A673 (cell line): ENCODE data around the gene UBA1.

ENCODE experiments used
- EZH2 ChIP-seq: fragments of 200-600 bp; sonication (generic); IDR thresholded peaks from 2 replicates; pipeline ENCODE4 v1.6.1; 2017; ENCODE audit warnings: borderline replicate concordance, low read depth, mild to moderate bottlenecking, mixed read lengths, antibody characterized with exemption, low read length; ENCODE audit not compliant: poor library complexity, severe bottlenecking
- TF ChIP-seq, protein P1 (sequence below): fragments of 300-800, 200-600 bp; sonication (generic); conservative IDR thresholded peaks from 2 replicates; pipeline ENCODE4 v1.5.1; 2017; ENCODE audit warnings: low read depth, mild to moderate bottlenecking, antibody characterized with exemption, low read length, moderate library complexity, mixed read lengths

DNA sequence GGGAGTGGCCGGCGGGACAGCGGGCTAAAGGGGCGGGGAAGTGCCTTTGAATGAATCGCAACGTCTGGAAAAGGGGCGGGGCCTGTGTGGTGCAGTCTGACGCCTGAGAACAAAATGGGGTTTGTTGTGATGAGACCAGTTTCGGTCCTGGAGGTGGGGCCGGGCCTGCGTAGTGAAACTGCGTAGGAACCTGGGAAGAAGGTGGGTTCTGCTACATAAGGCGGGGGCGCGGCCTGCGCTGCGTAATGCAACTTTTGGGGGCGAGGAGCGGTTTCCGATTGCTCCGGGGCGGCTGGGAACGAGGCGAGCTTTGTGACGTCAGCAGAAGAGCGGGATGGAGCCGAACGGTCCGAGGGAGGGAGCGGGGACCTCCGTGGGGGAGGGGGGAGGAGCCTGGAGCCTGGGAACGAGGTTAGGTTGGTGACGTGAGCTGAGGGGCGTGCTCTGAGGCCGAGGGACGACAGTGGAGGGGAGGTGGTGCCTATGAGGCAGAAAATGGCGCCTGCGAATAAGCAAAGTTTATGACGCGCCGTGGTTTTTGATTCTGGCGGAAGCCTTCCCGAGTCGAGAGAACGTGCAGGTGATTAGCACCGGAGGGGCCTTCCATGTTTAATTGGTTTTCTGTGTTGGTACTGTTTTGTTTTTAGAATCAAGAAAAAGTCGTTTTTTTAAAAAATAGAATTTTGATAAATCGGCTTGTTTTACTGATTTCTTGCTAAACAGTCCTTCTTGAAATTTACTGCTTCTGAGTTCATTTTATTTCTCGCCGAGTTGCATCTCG, 39.9 kb downstream of the UBA1 start:
- TF ChIP-seq, protein P1, sequence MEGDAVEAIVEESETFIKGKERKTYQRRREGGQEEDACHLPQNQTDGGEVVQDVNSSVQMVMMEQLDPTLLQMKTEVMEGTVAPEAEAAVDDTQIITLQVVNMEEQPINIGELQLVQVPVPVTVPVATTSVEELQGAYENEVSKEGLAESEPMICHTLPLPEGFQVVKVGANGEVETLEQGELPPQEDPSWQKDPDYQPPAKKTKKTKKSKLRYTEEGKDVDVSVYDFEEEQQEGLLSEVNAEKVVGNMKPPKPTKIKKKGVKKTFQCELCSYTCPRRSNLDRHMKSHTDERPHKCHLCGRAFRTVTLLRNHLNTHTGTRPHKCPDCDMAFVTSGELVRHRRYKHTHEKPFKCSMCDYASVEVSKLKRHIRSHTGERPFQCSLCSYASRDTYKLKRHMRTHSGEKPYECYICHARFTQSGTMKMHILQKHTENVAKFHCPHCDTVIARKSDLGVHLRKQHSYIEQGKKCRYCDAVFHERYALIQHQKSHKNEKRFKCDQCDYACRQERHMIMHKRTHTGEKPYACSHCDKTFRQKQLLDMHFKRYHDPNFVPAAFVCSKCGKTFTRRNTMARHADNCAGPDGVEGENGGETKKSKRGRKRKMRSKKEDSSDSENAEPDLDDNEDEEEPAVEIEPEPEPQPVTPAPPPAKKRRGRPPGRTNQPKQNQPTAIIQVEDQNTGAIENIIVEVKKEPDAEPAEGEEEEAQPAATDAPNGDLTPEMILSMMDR: no peak
- TF ChIP-seq EZH2: no peak
